Testis (tissue), 2 donors: ENCODE results near the gene CACNA1D.

Source experiments
- POLR2A ChIP-seq: fragments of 450-650 bp; IDR thresholded peaks from one replicate; pipeline ENCODE4 v1.6.1; 2017; ENCODE audit warnings: antibody characterized with exemption, mild to moderate bottlenecking, moderate library complexity
- TF ChIP-seq, protein P1 (sequence below), 3 experiments: fragments of 450-650 bp in 2 of 3; fragments of 200-600 bp in 1 of 3; sonication (generic) in 1 of 3; IDR thresholded peaks; one replicate each; pipeline ENCODE4 v1.5.1; 2016 to 2019; ENCODE audit warnings: antibody characterized with exemption in 3 of 3, mild to moderate bottlenecking in 2 of 3, moderate library complexity in 1 of 3

DNA sequence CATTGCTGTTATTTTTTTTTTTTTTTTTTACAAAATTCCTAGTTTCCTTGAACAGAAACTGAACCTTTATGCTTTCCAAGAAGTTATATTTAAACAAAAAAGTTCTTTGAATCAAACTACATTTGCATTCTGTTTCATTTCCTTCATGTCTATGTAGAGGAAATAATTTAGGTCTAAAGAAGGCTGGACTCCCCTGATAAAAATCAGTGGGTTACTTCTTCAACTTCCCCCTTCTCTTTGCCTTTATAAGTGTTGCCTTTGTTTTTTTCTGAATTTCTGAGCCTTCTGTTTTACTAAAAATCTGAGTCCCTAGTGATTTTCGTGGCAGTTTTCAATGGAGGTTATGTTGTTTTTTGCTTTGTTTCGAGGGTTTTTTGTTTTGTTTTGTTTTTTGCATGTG lies 199.0 kb downstream of the CACNA1D start:
- TF ChIP-seq, protein P1, sequence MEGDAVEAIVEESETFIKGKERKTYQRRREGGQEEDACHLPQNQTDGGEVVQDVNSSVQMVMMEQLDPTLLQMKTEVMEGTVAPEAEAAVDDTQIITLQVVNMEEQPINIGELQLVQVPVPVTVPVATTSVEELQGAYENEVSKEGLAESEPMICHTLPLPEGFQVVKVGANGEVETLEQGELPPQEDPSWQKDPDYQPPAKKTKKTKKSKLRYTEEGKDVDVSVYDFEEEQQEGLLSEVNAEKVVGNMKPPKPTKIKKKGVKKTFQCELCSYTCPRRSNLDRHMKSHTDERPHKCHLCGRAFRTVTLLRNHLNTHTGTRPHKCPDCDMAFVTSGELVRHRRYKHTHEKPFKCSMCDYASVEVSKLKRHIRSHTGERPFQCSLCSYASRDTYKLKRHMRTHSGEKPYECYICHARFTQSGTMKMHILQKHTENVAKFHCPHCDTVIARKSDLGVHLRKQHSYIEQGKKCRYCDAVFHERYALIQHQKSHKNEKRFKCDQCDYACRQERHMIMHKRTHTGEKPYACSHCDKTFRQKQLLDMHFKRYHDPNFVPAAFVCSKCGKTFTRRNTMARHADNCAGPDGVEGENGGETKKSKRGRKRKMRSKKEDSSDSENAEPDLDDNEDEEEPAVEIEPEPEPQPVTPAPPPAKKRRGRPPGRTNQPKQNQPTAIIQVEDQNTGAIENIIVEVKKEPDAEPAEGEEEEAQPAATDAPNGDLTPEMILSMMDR (IDR thresholded peaks at IDR 0.05) = no peak
- TF ChIP-seq POLR2A = no peak
